ENCODE results near the gene CD6. TPM values are rescaled to one million over a fixed set of nuclear protein-coding genes. Genes with fewer than 3 reads are reported as not detected.
"Not testable (repeated sequence)": the region's sequence is repeated elsewhere in the genome, so short reads cannot be mapped to it uniquely, and the experiment has no call there.

CD6 gene
- polyA plus RNA-seq, 1 donor = 1.5 TPM

DNA sequence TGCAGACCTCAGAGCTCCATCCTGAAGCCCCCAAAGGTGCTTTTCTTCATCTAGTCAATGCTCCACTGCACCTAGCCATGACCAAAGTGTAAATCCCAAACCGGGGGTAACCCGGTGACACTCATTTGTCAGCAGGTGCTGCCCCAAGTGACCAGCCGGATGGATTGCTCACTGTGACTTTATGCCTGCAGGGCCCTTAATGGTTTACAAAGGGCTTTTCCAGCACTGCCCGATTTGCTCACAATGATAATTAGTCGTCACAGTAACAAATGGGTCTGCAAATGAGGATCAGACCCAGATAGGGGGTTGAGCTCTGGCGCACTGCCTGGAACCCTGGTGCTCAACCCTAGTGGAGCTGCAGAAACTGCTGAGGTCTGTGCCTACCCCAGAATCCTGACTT is 85.1 kb downstream of the CD6 start:
- no peak for DNase-seq

- DNase-seq = no peak
Measured at GRCh38 chr11:61056981-61057380, 85.5 kb downstream of the CD6 start.

DNA sequence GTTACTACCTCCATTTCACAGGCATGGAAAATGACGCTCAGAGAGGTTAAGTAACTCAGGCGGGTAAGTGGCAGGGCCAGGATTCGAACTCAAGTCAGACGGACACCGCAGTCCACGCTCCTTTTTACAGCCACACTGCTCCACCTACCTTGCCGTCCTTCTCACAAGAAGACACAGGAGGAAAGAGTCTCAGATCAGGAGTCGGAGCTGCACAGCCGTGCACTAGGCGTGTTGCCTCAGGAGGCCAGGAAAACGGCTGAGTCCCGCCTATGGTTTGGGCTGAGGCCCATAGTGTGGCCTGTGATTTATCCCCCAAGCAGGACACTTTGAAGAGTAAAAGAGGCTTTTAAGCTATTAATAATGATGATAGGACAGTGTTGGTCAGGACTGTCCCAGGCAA is 86.1 kb downstream of the CD6 start:
- DNase-seq = no peak

- no peak for DNase-seq
Measured at GRCh38 chr11:61058583-61059259, 87.2 kb downstream of the CD6 start.

- DNase-seq = no peak
Measured at GRCh38 chr11:61059260-61059752, 87.8 kb downstream of the CD6 start.

DNA sequence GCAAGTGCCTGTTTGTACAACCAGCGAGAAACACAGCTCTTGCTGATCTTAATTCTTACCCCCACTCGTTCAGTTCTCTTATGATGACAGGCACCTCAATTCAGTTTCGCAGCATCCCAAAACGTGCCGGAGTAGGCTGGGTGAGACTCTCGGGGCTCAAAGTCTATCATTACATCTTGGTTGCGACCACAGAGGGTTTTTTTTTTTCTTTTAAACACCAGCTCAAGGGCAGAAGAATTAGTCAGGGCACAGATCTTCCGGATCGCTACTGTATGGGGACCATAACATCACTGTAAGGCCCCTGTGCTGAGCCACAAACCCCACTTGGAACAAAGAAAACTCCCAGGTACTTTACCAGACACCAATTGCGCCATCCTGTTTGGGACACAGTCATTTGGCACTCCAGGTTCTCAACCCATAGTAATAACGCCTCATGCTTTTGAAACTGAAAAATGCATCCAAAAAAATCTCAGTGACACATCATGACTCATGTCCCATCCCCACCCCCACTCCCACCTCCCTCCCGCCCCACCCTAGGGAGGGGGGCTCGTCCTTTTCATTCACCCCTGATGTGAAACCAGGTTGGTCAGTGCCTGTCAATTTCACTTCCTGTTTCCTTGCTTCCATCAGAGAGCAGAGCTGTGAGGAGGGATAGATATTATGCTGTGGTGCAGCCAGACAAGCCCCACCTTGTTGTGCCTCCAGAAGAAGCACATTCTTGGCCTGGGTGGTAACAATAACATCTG is 89.8 kb downstream of the CD6 start:
- no peak for DNase-seq

DNA sequence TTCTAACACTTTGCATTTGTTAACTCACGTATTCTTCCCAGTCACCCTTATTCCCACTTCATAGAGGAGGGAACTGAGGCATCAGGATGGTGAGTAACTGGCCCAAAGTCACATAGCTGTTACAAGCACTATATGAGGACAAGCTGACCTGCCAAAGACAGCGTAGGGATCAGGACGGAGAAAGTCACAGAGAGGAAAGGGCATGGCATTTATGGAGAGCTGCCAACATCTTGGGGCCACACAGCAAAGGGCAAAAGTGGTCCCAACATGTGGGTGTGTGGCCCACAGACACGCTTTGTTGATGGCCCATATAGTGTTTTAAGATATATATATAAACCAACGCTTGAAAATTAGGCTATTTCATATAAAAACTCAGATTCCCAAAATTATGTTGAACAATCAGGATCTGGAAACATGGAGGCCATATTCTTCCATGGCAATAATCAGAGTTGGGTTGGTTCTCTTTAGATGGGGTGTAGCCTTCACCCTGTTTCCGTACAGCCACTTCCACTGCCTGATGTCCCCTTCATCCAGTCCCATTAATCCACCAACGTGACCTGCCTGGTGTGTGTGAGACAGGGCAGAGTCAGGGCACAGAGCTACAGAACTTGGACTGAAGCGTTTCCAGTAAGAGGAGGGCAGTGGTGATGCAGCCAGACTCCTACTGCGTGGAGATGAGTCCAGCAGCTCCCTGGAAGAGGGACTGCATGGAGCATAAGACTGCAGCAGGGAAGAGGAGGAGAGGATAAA is 90.9 kb downstream of the CD6 start:
- no peak for DNase-seq

DNA sequence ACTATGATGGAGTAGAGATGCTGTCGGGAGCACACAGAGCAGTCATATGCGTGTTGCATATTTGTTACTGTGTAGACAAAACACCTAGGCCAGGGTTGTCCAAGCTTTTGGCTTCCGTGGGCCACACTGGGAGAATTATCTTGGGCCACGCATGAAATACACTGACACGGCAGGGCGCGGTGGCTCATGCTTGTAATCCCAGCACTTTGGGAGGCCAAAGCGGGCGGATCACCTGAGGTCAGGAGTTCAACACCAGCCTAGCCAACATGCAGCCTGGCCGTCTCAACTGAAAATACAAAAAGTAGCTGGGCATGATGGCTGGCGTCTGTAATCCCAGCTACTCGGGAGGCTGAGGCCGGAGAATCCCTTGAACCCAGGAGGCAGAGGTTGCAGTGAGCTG is 93.8 kb downstream of the CD6 start:
- DNase-seq = not testable (repeated sequence)

DNA sequence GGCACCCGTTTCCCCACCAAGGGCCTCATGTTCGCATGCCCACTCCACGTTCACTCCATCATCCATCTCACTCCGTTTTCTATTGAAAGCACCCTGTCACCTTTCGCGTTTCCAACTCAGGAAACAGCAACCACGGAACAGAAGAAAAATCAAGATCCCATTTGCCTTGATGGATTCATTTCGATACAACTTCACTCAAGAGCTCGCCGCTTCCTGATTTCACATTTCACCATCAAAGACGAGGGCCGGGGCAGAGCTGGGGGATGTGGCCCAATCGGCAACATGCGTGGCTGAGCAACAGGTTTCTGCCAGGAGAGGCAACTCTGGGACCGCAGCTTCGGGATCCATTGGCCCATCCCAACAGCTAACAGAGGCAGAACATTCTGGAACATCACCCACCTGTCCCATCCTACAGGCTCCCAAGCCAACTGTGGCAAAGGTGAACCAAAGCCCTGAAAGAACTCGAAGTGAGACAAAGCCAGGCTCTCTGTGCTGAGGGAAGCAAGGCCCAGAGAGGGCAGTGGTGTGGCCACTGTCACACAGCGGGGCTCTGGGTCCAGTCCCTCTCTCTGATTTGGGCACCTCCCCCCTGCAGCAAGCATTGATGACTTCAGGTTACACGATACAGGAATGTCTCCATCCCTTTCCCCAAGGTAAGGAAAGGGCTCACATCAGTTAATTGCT is 94.6 kb downstream of the CD6 start:
- DNase-seq = no peak

DNA sequence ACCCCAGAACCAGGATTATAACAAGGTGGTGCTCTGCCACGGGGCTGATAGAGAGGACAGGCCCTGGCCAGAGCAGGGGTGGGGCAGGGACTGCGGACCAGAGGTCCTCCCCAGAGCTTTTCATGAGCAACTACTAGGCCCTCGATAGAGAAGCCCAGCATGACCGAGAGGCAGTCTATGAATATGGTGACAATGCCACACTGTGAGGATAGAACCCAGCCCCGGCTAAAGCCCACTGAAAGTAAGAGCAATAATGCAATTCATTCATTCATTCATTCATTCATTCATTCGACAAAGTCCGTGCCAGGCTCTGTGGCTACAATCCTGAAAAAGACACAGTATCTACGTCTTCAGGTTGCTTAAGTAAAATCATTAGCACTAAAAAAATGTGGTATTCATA is 95.2 kb downstream of the CD6 start:
- DNase-seq = no peak

DNA sequence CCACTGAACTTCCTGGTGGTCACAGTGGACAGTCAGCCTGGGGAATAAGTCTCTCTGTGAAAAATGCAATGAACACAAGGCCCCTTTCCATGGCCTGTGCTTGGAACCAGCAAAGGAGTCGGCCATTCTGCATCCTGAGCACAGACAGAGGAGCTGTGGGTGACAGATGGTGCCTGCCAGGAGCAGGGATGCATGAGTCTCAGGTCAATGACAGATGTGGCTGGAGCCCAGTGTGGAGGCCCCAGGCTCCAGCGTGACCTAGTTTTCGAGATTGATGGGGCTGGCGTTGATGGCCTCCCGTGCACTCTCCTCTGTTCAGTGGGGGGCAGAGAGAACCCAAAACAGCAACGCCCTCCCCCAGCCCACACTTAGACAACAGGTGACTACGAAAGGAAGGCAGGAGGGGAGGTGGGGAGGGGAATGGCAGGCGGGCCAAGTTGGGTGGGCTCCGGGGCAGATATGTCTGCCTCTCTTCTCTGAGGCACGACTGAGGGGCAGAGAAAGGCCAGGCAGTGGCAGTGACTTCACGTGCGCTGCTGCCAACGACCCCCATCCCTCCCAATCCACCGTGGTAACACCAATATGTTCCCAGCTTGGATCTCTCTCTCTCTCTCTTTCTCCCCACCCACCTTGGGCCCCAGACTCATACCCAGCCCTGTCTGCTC is 96.4 kb downstream of the CD6 start:
- DNase-seq = no peak

DNA sequence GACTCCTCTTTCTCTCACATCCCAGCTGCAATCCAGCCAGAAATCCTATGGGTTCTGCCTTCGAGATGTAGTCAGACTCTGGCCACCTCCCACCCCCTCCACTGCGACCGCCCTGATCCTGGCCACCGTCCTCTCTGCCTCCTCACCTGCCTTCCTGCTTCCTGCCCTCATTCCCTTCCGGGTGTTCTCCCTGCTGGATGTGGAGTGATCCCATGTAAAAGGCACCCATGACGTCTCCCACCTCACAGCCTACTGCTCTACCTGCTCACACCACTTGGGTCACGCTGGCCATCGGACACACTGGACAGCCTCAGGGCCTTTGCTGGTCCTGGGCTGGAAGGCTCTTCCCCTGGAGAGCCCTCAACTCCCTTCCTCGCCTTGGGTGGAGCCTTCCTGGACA is 97.1 kb downstream of the CD6 start:
- DNase-seq = no peak

DNA sequence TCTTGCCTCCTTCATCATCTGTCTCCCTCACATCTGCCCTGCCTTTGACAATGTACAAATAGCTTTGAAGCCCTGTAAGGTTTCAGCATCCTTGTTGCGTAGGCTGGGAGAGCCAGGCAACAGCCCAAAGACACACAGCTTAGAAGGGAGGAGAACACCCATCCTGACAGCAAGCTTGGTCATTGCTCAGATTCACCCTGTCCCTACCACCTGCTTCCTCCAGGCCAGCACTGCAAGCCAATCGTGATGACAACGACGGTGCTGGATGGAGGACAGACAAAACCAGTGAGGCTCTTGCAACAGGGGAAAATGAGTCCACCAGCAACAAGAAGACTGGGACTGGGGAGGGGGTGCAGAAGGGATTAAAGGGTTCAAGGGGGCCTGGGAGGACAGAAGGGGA is 97.9 kb downstream of the CD6 start:
- DNase-seq = no peak

Other genes starting within 250 kb of the CD6 start
- not detected for gene MS4A18, start 247.0 kb upstream of the CD6 start, polyA plus RNA-seq (ENCODE audit: insufficient read length)
- gene MS4A15, start 214.8 kb upstream of the CD6 start, polyA plus RNA-seq (ENCODE audit: insufficient read length) = not detected
- gene MS4A10, start 186.3 kb upstream of the CD6 start, polyA plus RNA-seq (ENCODE audit: insufficient read length) = 0.38 TPM
- 15.6 TPM for gene CCDC86, start 129.6 kb upstream of the CD6 start, polyA plus RNA-seq (ENCODE audit: insufficient read length)
- 0.17 TPM for gene PTGDR2, start 115.7 kb upstream of the CD6 start, polyA plus RNA-seq (ENCODE audit: insufficient read length)
- 0.30 TPM for gene ZP1, start 104.1 kb upstream of the CD6 start, polyA plus RNA-seq (ENCODE audit: insufficient read length)
- 127 TPM for gene PRPF19, start 65.1 kb upstream of the CD6 start, polyA plus RNA-seq (ENCODE audit: insufficient read length)
- gene TMEM109, start 57.5 kb upstream of the CD6 start, polyA plus RNA-seq (ENCODE audit: insufficient read length) = 76.0 TPM
- gene TMEM132A, start 47.2 kb upstream of the CD6 start, polyA plus RNA-seq (ENCODE audit: insufficient read length) = 58.7 TPM
- gene SLC15A3, start 19.5 kb upstream of the CD6 start, polyA plus RNA-seq (ENCODE audit: insufficient read length) = 15.7 TPM
- 0.08 TPM for gene CD5, start 130.8 kb downstream of the CD6 start, polyA plus RNA-seq (ENCODE audit: insufficient read length)
- gene VPS37C, start 189.7 kb downstream of the CD6 start, polyA plus RNA-seq (ENCODE audit: insufficient read length) = 16.7 TPM
- gene PGA3, start 231.8 kb downstream of the CD6 start, polyA plus RNA-seq (ENCODE audit: insufficient read length) = 0.18 TPM